ENCODE results near the gene MAPK8IP3. TPM values are rescaled to one million over a fixed set of nuclear protein-coding genes. Genes with fewer than 3 reads are reported as not detected.
"Not testable (repeated sequence)": the region's sequence is repeated elsewhere in the genome, so short reads cannot be mapped to it uniquely, and the experiment has no call there.

MAPK8IP3 gene
- total RNA-seq, 1 donor from 2014 or later: 46.1 TPM

- no peak for DNase-seq
These were observed 3.4 kb downstream of the MAPK8IP3 start for GRCh38 chr16:1709356-1709755.

GRCh38 chr16:1710811-1711507, 5.0 kb downstream of the MAPK8IP3 start:
- no peak for DNase-seq

DNA sequence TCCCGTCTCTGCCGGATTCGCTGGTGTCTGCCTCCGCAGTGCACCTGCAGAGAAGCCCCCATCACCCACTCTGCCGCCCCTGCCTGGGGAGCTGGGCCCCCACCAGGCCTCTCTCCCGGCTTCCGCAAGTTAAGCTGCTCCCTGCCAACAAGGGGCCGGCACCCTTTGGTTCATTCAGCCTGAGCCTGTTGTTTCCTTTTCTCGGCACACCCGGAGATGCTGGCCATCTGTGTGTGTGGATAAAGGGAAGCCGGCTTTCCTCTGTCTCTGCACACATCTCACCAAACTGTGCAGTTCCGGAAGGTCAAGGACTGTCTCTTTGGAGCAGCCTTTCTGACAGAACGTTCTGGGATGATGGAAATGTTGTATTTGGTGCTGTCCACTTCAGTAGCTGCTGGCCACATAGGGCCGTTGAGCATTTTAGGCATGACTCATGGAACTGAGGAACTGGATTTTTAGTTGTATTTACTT, 6.8 kb downstream of the MAPK8IP3 start:
- no peak for DNase-seq

DNA sequence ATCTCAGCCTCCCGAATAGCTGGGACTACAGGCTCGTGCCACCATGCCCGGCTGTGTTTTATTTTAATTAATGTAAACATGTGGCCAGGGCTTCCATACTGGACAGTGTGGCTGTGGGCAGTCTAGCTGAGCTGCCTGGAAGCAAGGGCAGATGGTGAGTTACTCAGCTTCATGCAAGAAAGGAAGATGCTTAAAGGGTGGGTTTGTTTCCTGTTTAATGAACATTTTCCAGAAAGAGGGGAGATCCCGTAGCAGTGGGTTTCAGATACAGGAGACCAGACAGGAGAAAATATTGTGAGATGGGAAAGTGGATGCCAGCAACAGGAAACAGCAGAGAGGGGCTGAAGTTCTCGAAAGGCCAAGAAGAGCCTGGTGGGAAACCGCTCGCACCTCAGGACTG, 7.3 kb downstream of the MAPK8IP3 start:
- DNase-seq: no peak

- no peak for DNase-seq
These were observed 7.9 kb downstream of the MAPK8IP3 start for GRCh38 chr16:1713933-1714332.

GRCh38 chr16:1715220-1715619, 9.2 kb downstream of the MAPK8IP3 start:
- no peak for DNase-seq

- not testable (repeated sequence) for DNase-seq
These were observed 12.2 kb downstream of the MAPK8IP3 start for GRCh38 chr16:1718236-1718635.

- not testable (repeated sequence) for DNase-seq
These were observed 13.7 kb downstream of the MAPK8IP3 start for GRCh38 chr16:1719559-1720229.

GRCh38 chr16:1721372-1721771, 15.4 kb downstream of the MAPK8IP3 start:
- DNase-seq: no peak

DNA sequence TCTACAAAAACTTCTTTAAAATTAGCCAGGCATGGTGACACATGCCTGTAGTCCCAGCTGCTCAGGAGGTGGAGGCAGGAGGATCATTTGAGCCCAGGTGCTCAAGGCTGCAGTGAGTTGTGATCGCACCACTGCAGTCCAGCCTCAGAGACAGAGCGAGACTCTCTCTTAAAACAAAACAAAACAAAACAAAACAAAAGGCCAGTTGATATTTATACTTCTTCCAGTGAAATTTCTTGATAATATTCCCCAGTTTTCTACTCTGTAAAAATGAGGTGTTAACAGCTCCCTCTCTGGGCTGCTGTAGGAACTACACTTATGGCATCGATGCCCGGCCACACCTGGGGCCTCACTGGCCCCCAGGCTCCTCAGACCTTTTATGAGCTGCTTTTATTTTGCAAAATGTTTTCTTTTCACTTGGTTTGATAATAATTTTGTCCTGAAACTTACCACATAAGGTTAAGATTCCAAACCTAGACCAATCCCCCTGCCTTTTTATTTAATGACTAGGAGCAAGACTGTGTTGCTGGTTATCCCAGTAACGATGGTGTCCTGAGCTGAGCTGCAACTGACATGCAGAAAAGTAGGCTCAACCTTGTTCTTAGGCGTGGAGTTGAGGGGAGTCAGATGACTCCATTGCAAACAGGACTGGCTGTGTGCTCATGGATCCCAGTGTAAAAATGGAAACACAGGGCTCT, 17.6 kb downstream of the MAPK8IP3 start:
- DNase-seq: no peak

DNA sequence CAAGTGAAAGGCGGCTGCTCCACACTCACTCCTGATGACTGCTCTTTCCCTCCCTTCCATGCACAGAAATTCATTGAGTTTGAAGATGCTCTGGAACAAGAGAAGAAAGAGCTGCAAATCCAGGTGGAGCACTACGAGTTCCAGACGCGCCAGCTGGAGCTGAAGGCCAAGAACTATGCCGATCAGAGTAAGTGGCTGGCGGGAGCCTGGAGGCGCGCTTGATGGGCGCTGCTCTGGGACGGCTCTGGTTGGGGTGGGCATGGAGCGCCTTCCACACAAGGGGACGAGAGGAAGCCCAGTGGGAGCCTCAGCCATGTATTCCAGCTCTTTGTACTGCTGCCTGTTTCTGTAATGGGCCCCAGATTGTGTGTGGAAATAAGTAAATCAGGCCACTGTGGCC, 18.5 kb downstream of the MAPK8IP3 start:
- no peak for DNase-seq

DNA sequence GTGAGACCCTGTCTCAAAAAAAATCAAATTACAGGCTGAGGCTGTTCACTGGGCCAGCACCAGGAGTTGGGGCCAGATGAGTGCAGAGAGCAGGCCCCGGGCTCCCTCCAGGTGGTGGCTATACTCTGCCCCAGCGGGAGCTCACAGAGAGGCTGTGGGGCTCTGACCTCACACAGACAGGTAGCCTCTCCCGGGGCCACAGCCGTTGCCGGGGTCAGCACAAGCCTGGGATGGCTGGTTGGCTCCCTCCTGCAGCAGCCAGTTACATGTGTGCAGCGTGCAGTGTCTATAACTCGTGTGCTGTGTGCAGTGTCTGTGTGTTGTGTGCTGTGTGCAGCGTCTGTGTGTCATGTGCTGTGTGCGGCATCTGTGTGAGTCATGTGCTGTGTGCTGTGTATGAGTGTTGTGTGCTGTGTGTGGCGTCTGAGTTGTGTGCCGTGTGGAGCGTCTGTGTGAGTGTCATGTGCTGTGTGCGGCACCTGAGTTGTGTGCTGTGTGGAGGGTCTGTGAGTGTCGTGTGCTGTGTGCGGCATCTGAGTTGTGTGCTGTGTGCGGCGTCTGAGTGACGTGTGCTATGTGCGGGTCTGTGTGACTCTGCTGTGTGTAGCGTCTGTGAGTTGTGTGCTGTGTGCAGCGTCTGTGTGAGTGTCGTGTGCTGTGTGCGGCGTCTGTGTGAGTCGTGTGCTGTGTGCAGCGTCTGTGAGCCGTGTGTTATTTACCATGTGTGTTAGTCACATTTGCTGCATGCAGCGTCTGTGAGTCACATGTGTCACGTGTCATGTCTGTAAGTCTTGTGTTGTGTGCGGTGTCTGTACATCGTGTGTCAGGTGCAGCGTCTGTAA, 20.9 kb downstream of the MAPK8IP3 start:
- no peak for DNase-seq

GRCh38 chr16:1727651-1728624, 21.9 kb downstream of the MAPK8IP3 start:
- no peak for DNase-seq

DNA sequence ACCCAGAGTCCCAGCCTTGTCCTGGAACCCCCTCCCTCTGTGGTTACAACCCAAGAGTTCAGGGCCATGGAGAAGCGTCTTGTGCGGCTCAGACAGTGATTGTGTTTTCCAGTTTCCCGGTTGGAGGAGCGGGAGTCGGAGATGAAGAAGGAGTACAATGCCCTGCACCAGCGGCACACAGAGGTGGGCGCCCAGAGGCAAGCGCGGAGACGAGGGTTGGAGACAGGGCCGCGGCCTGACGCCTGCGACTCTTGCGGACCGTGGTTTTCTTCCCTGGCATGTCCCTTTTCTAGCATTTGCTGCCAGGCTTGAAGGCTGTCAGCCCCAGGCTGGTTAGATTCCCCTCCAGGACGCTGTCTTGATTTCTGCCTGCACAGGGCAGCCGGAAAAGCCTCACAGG, 23.0 kb downstream of the MAPK8IP3 start:
- no peak for DNase-seq

DNA sequence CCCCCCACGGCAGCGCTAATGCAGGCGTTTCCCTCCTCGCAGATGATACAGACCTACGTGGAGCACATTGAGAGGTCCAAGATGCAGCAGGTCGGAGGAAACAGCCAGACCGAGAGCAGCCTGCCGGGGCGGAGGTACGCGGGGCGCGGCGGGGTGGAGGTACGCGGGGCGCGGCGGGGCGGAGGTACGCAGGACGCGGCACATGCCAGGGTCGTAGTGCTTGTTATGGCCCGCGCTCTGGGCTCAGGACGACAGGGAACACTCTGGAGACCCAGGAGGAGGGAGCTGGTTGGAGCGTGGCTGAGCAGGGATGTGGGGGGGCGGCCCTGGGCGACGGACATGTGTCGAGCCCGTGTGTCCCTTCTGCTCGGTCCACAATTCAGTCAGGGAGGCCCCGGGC, 23.4 kb downstream of the MAPK8IP3 start:
- DNase-seq: no peak

- no peak for DNase-seq
These were observed 25.1 kb downstream of the MAPK8IP3 start for GRCh38 chr16:1731073-1731472.

GRCh38 chr16:1731603-1732002, 25.6 kb downstream of the MAPK8IP3 start:
- DNase-seq: no peak

DNA sequence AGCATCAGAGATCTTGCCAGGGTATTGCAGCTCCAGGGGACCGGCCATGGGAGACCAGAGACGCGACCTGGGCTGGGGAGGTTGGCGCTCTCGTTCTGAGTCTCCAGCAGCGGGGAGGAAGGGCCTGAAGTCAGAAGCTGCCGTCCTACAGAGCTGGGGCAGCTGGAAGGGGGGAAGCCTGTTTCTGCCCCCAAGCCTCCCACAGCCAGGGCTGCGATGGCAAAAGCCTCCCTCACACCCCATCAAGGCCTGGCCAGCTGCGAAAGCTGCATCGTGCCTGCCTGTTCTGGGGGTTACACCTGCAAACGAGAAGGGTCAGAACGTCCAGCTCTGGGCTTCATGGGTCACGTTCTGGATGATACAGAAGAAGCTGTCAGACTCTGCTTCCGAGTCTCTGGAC, 26.1 kb downstream of the MAPK8IP3 start:
- DNase-seq: no peak

- DNase-seq: not testable (repeated sequence)
These were observed 26.6 kb downstream of the MAPK8IP3 start for GRCh38 chr16:1732551-1732987.

DNA sequence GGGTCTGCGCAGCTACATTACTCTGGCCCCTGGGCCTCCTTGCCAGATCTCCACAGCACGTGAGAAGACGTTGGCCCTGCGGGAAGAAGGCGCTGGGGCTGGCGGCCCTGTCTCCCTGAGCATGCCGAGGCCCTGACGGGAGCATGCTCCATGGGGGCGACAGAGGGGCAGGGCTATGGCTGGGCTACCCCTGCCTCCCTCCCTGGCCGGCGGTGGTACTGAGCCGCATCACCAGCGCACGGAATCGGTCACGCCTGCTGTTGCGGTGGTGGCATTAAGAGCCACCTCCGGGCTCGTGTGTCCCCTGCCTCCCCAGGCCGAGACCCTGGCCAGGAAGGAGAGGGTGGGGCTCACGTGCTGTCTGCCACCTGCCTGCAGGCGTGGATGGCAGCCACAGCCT, 28.1 kb downstream of the MAPK8IP3 start:
- no peak for DNase-seq

DNA sequence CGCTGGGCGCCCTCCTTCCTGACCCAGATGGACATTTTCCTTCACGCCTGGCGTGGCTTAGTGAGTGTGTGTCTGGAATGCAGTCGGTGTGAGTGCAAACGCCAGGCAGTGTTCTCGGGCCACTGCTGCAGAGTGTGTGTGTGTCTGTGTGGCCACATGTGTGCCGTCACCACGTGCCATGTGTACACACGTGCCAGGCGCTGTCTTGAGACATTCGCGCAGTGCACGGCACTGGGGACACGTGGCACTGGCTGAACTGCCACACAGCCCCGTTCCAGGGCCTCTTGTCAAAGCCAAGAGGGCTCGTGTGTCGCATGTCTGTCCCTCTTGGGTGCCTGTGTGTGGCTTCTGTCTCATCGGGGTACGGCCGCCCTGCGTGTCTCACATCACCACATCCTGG, 28.8 kb downstream of the MAPK8IP3 start:
- no peak for DNase-seq
